Calu3 (cell line): Measurements from ENCODE around the gene BRI3. TPM values are rescaled to one million over a fixed set of nuclear protein-coding genes. Genes with fewer than 3 reads are reported as not detected.

Experiments used
- BruUV-seq: library from RNA; stranded (reverse); fragments of 400-500 nt; replicated peaks from 2 replicates; lab custom pipeline; 2021; lab: Mats Ljungman, UMichigan
- CTCF ChIA-PET: fragments of 300-600 bp; sonication (Branson Sonifier 250); formaldehyde crosslinking; loops from one replicate; lab custom pipeline; 2022; ENCODE audit warnings: antibody characterized with exemption; lab: Charles Lee
- DNase-seq: peaks from one replicate; pipeline ENCODE4 v3.0.0; 2022
- H3K27ac Mint-ChIP-seq: one replicate; pipeline ENCODE4 v1.8.0; 2022; ENCODE audit warnings: mixed read lengths; ENCODE audit not compliant: unreplicated experiment
- H3K27me3 Mint-ChIP-seq: one replicate; pipeline ENCODE4 v1.8.0; 2022; ENCODE audit warnings: mixed read lengths; ENCODE audit not compliant: unreplicated experiment
- H3K36me3 Mint-ChIP-seq: one replicate; pipeline ENCODE4 v1.8.0; 2022; ENCODE audit warnings: mild to moderate bottlenecking, moderate library complexity, mixed read lengths; ENCODE audit not compliant: insufficient read depth, unreplicated experiment
- H3K4me1 Mint-ChIP-seq: one replicate; pipeline ENCODE4 v1.8.0; 2022; ENCODE audit warnings: mild to moderate bottlenecking, low read depth, mixed read lengths; ENCODE audit not compliant: unreplicated experiment
- H3K4me3 Mint-ChIP-seq: one replicate; pipeline ENCODE4 v1.8.0; 2022; ENCODE audit warnings: mild to moderate bottlenecking, low read depth, moderate library complexity, mixed read lengths; ENCODE audit not compliant: unreplicated experiment
- H3K9me3 Mint-ChIP-seq: one replicate; pipeline ENCODE4 v1.8.0; 2022; ENCODE audit warnings: low read depth, mixed read lengths; ENCODE audit not compliant: unreplicated experiment
- CTCF ChIP-seq: fragments of 200-600 bp; IDR thresholded peaks from one replicate; pipeline ENCODE4 v1.8.0; 2022; ENCODE audit warnings: antibody characterized with exemption; ENCODE audit not compliant: unreplicated experiment
- intact Hi-C: fragments of 100-400 bp; cut with micrococcal nuclease; formaldehyde crosslinking; loops from one replicate; pipeline ENCODE4 v1.10.0; 2022; ENCODE audit not compliant: unreplicated experiment
- total RNA-seq: library from RNA; stranded (reverse); gene quantifications from 2 replicates; pipeline ENCODE4 v1.2.3, GENCODE V29; 2022

Gene BRI3
- total RNA-seq, 1 experiment from 2014 or later: 101 TPM

GRCh38 chr7:98293746-98294145 lies 12.3 kb downstream of the BRI3 start:
- Mint-ChIP-seq H3K36me3 (peaks cover 61% of the 10 kb centered on the region), H3K4me3 (no peak overlapping the region)
- CTCF ChIA-PET: interaction anchor here (1.1 kb wide), 1 partner anchor 125 kb away, joined by 3 read pairs; no protein-coding TSS in a partner anchor

GRCh38 chr7:98294326-98294725 lies 12.8 kb downstream of the BRI3 start:
- H3K27ac Mint-ChIP-seq: no peak overlapping the region
- no peaks in the 10 kb centered on the region for H3K4me1 Mint-ChIP-seq
- H3K4me3 Mint-ChIP-seq: no peak overlapping the region

More at GRCh38 chr7:98293746-98294145, 12.3 kb downstream of the BRI3 start:
- intact Hi-C loops: no loop called here
- no peak for TF ChIP-seq CTCF
- Mint-ChIP-seq H3K27me3 (no peaks in the 10 kb centered on the region), H3K27ac (no peak overlapping the region), H3K9me3 (no peaks in the 10 kb centered on the region), H3K4me1 (no peaks in the 10 kb centered on the region)
- BruUV-seq: no TSS peak
- no peak for DNase-seq

GRCh38 chr7:98294798-98295382 lies 13.4 kb downstream of the BRI3 start:
- BruUV-seq: no TSS peak
- H3K27ac Mint-ChIP-seq: no peak overlapping the region
- no peaks in the 10 kb centered on the region for H3K4me1 Mint-ChIP-seq
- H3K36me3 Mint-ChIP-seq: peaks cover 50% of the 10 kb centered on the region
- intact Hi-C loops: loop anchor here (5.0 kb wide), 1 partner anchor 547 kb away; no protein-coding TSS in a partner anchor
- CTCF ChIA-PET: interaction anchor here (1.1 kb wide), 1 partner anchor 124 kb away, joined by 3 read pairs; no protein-coding TSS in a partner anchor
- no peak overlapping the region for H3K4me3 Mint-ChIP-seq
- H3K9me3 Mint-ChIP-seq: no peaks in the 10 kb centered on the region
- H3K27me3 Mint-ChIP-seq: no peaks in the 10 kb centered on the region
- peak; percentile 60 for TF ChIP-seq CTCF
- DNase-seq: peak; percentile 68

More at GRCh38 chr7:98294326-98294725, 12.8 kb downstream of the BRI3 start:
- BruUV-seq: no TSS peak
- no peak for TF ChIP-seq CTCF
- peaks cover 56% of the 10 kb centered on the region for H3K36me3 Mint-ChIP-seq
- H3K9me3 Mint-ChIP-seq: no peaks in the 10 kb centered on the region
- CTCF ChIA-PET: interaction anchor here (1.1 kb wide), 1 partner anchor 125 kb away, joined by 3 read pairs; no protein-coding TSS in a partner anchor
- no peaks in the 10 kb centered on the region for H3K27me3 Mint-ChIP-seq
- DNase-seq: no peak
- intact Hi-C loops: no loop called here

- CTCF ChIA-PET: no interaction called here
- intact Hi-C loops: loop anchor here (5.0 kb wide), 1 partner anchor 547 kb away; no protein-coding TSS in a partner anchor
- DNase-seq: no peak
- no TSS peak for BruUV-seq
- no peak overlapping the region for H3K27ac Mint-ChIP-seq
- peaks cover 54% of the 10 kb centered on the region for H3K36me3 Mint-ChIP-seq
- H3K4me1 Mint-ChIP-seq: no peaks in the 10 kb centered on the region
- TF ChIP-seq CTCF: no peak
- no peaks in the 10 kb centered on the region for H3K9me3 Mint-ChIP-seq
- no peaks in the 10 kb centered on the region for H3K27me3 Mint-ChIP-seq
- H3K4me3 Mint-ChIP-seq: no peak overlapping the region
Observed at GRCh38 chr7:98295467-98296192, 14.1 kb downstream of the BRI3 start.
